Endodermal cell (in vitro differentiated cells): ENCODE data around the gene RPGR. TPM values are rescaled to one million over a fixed set of nuclear protein-coding genes. Genes with fewer than 3 reads are reported as not detected.

Experiments used
- DNase-seq: peaks from one replicate; pipeline ENCODE4 v3.0.0-alpha.2; 2017
- H3K27ac ChIP-seq: 2 replicates; pipeline ENCODE4 v1.5.1; 2013; ENCODE audit warnings: mild to moderate bottlenecking, low read depth, low read length, moderate library complexity
- H3K27me3 ChIP-seq: 2 replicates; pipeline ENCODE4 v1.6.1; 2013; ENCODE audit warnings: mild to moderate bottlenecking, low read length, moderate library complexity; ENCODE audit not compliant: insufficient read depth, control insufficient read depth, poor library complexity, severe bottlenecking
- H3K36me3 ChIP-seq: 2 replicates; pipeline ENCODE4 v1.7.0; 2013; ENCODE audit warnings: mild to moderate bottlenecking, low read length, moderate library complexity; ENCODE audit not compliant: control insufficient read depth, insufficient read depth
- H3K4me1 ChIP-seq: one replicate; pipeline ENCODE4 v1.7.0; 2013; ENCODE audit warnings: low read length; ENCODE audit not compliant: control insufficient read depth, insufficient read depth
- H3K4me3 ChIP-seq: 2 replicates; pipeline ENCODE4 v1.5.1; 2013; ENCODE audit warnings: mild to moderate bottlenecking, low read length, moderate library complexity
- H3K9ac ChIP-seq: 2 replicates; pipeline ENCODE4 v1.6.1; 2013; ENCODE audit warnings: mild to moderate bottlenecking, low read length, moderate library complexity; ENCODE audit not compliant: poor library complexity, severe bottlenecking; ENCODE audit errors: extremely low read depth
- H3K9me3 ChIP-seq: 2 replicates; pipeline ENCODE4 v1.6.1; 2013; ENCODE audit warnings: mild to moderate bottlenecking, low read length, moderate library complexity; ENCODE audit not compliant: control insufficient read depth
- H3K27ac Mint-ChIP-seq: 2 replicates; pipeline ENCODE4 v1.8.0; 2020; ENCODE audit warnings: mixed read lengths
- H3K27me3 Mint-ChIP-seq: 2 replicates; pipeline ENCODE4 v1.8.0; 2021; ENCODE audit warnings: mild to moderate bottlenecking, mixed read lengths; ENCODE audit not compliant: insufficient read depth
- H3K36me3 Mint-ChIP-seq: 2 replicates; pipeline ENCODE4 v1.8.0; 2020; ENCODE audit warnings: low read depth, mixed read lengths
- H3K4me1 Mint-ChIP-seq: 2 replicates; pipeline ENCODE4 v1.8.0; 2020; ENCODE audit warnings: mixed read lengths
- H3K4me3 Mint-ChIP-seq: 2 replicates; pipeline ENCODE4 v1.8.0; 2020; ENCODE audit warnings: mild to moderate bottlenecking, moderate library complexity, mixed read lengths
- H3K9me3 Mint-ChIP-seq: 2 replicates; pipeline ENCODE4 v1.8.0; 2020; ENCODE audit warnings: mild to moderate bottlenecking, mixed read lengths
- CTCF ChIP-seq: fragments of 200-600 bp; sonication (generic); conservative IDR thresholded peaks from 2 replicates; pipeline ENCODE4 v1.5.0; 2021; ENCODE audit warnings: antibody characterized with exemption, mild to moderate bottlenecking
- WGBS, 2 experiments: methylation state at CpG; one replicate each; pipeline versions ENCODE4 v1.1.5 to v1.1.7; 2013; ENCODE audit warnings: missing lambda C conversion rate in 2 of 2, mixed read lengths in 1 of 2; ENCODE audit not compliant: insufficient coverage in 1 of 2, insufficient read length in 1 of 2; 5-methylcytosine and 5-hydroxymethylcytosine counted together
- total RNA-seq, 2 donors: library from RNA; stranded (reverse); fragmentation: NEBNext Ultra II Directional in 1 of 2; extraction: Animal tissue kit (Norgen Biotek cat#: 25700) in 1 of 2; gene quantifications; 2 replicates in 1 of 2; 3 replicates in 1 of 2; pipeline ENCODE4 v1.2.1, GENCODE V29; 2021

The RPGR gene
- total RNA-seq, 2 donors from 2014 or later, result 12.3 to 20.5 TPM

DNA sequence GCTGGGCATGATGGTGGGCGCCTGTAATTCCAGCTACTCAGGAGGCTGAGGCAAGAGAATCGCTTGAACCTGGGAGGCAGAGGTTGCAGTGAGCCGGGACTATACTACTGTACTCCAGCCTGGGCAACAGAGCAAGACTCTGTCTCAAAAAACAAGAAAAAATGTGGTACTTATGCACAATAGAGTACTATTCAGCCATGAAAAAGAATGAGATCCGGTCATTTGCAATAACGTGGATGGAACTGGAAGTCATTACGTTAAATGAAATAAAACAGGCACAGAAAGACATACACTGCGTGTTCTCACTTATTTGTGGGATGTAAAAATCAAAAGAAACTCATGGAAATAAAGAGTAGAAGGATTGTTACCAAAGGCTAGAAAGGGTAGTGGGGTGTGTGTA lies 12.1 kb downstream of the RPGR start:
- H3K27ac Mint-ChIP-seq, result no peak overlapping the region

DNA sequence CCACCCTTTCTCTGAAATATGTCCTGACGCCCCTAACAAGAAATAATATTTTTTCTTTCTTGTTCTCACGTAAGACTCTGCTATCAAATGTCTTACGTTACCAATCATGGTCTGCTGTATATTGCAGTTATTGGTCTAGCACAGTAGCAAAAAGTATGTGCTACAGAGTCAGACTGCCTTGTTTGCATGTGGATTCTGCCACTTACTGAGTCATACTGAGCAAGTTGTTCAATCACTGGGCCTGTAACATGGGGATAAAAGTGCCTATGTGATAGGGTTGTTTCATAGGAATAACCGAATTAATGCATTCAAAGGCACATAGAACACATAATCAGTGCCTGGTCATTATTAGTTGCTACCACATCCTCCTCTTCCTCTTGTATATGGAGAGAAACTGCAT lies 14.1 kb downstream of the RPGR start:
- Mint-ChIP-seq H3K9me3 (peaks cover 25% of the 10 kb centered on the region), H3K4me3 (no peak overlapping the region), H3K36me3 (peaks cover 11% of the 10 kb centered on the region), H3K27ac (no peak overlapping the region), H3K27me3 (no peaks in the 10 kb centered on the region), H3K4me1 (no peaks in the 10 kb centered on the region)
- H3K27me3 ChIP-seq, result no peaks in the 10 kb centered on the region
- no peak overlapping the region for H3K4me3 ChIP-seq
- no peak overlapping the region for H3K27ac ChIP-seq
- H3K9me3 ChIP-seq, result no peaks in the 10 kb centered on the region
- no peaks in the 10 kb centered on the region for H3K4me1 ChIP-seq
- WGBS, 2 experiments, result 92% methylated on average over 3 of the region's 4 CpGs; no CpG with 5 or more reads in 1 of the 2 experiments
- no peak for DNase-seq
- TF ChIP-seq CTCF, result no peak
- H3K9ac ChIP-seq, result no peak overlapping the region
- H3K36me3 ChIP-seq, result peaks cover 6% of the 10 kb centered on the region

More for the DNA sequence above, 12.1 kb downstream of the RPGR start:
- Histone ChIP-seq H3K27ac (no peak overlapping the region), H3K4me3 (no peak overlapping the region), H3K9ac (no peak overlapping the region), H3K27me3 (no peaks in the 10 kb centered on the region), H3K4me1 (no peaks in the 10 kb centered on the region), H3K36me3 (peaks cover 6% of the 10 kb centered on the region), H3K9me3 (no peaks in the 10 kb centered on the region)
- Mint-ChIP-seq H3K4me1 (no peaks in the 10 kb centered on the region), H3K27me3 (no peaks in the 10 kb centered on the region), H3K9me3 (peaks cover 22% of the 10 kb centered on the region), H3K36me3 (peaks cover 9% of the 10 kb centered on the region), H3K4me3 (no peak overlapping the region)
- TF ChIP-seq CTCF, result no peak
- no peak for DNase-seq
- WGBS, 2 experiments, result 95 to 100% methylated on average over 3 to 7 of the region's 7 CpGs

DNA sequence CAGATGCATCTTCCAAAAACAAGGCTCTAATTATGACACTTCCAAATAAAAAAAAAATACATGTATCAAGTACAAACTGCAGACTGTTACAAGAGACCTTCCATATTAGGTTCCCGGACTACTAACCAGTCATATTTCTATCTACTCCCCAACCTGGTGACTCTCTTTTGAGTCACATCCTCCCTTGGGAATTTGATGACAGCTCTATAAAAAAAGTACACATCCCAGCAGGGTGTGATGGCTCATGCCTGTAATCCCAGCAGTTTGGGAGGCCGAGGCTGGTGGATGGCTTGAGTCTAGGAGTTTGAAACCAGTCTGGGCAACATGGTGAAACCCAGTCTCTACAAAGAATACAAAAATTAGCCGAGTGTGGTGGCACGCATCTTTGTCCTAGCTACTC lies 14.9 kb downstream of the RPGR start:
- TF ChIP-seq CTCF, result no peak
- 88% methylated on average over 4 of the region's 4 CpGs; no CpG with 5 or more reads in 1 of the 2 experiments for WGBS, 2 experiments
- H3K27ac ChIP-seq, result no peak overlapping the region
- H3K4me3 ChIP-seq, result no peak overlapping the region
- H3K4me3 Mint-ChIP-seq, result no peak overlapping the region
- DNase-seq, result no peak
- H3K36me3 ChIP-seq, result peaks cover 6% of the 10 kb centered on the region
- no peaks in the 10 kb centered on the region for H3K27me3 ChIP-seq
- H3K36me3 Mint-ChIP-seq, result peaks cover 11% of the 10 kb centered on the region
- no peaks in the 10 kb centered on the region for H3K9me3 ChIP-seq
- no peaks in the 10 kb centered on the region for H3K4me1 Mint-ChIP-seq
- no peaks in the 10 kb centered on the region for H3K27me3 Mint-ChIP-seq
- H3K9me3 Mint-ChIP-seq, result peaks cover 21% of the 10 kb centered on the region
- H3K4me1 ChIP-seq, result no peaks in the 10 kb centered on the region
- H3K9ac ChIP-seq, result no peak overlapping the region
- H3K27ac Mint-ChIP-seq, result no peak overlapping the region
